ENCODE data around the gene PDHB. TPM values are rescaled to one million over a fixed set of nuclear protein-coding genes. Genes with fewer than 3 reads are reported as not detected.

Gene PDHB
- 10 to 100 TPM; 56.4 to 57.8 TPM for total RNA-seq

DNA sequence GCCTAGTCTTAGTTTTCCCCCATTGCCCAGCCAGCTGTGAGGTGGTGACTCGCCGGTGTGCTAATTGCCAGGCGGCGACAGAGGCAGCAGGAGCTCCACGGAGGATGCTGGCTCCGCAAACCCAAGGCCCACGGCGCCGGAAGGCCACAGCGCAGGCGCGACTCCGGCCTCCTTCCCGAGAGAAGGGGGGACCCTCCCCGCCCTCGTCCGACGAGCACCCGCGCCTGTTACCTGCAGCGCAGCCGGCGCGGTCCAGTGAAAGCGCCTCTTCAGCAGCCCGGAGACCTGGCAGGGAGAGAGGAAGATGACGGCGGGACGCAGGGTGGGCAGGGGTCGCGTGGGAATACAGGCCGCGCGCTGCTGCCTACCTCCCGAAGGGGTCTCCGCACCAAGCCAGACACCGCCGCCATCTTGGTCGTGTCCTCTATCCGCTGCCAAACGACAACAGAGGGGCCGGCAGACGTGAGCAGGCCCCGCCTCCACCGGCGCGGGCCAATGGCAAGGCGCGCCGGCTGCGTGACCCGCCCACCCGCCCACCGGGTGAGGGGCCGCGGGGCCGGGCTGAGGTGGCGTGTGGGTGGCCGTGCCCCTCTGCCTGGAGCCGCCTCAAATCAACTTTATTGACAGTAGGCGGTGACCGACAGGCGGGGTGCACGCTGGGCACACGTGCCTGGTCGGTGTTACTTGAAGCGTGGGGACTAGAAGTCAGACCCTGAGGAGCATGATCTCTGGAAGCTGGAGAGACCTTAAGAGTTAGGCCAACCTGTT, at the start of gene PDHB:
PDHB (minus strand) TSS at position 433 of the 768 bp plus-strand sequence; CDS start at position 410, 23 bp downstream.

Other genes with a start within 250 kb of the PDHB start
- gene DNASE1L3, start 222.9 kb downstream of the PDHB start, total RNA-seq, result not detected
- 1 to 10 TPM; 3.6 to 4.0 TPM for gene ABHD6, start 196.0 kb downstream of the PDHB start, total RNA-seq
- 10 to 100 TPM; 12.3 to 12.5 TPM for gene RPP14, start 127.6 kb downstream of the PDHB start, total RNA-seq
- gene HTD2, start 127.3 kb downstream of the PDHB start, total RNA-seq, result 1 to 10 TPM; 5.7 to 6.1 TPM
- 10 to 100 TPM; 22.2 to 25.2 TPM for gene PXK, start 100.9 kb downstream of the PDHB start, total RNA-seq
- gene KCTD6, start 58.3 kb upstream of the PDHB start, total RNA-seq, result 1 to 10 TPM; 8.2 to 9.2 TPM
- gene ACOX2, start 103.4 kb upstream of the PDHB start, total RNA-seq, result not detected
- gene FAM107A, start 143.6 kb upstream of the PDHB start, total RNA-seq, result not detected
- gene FAM3D, start 232.9 kb upstream of the PDHB start, total RNA-seq, result not detected

All from activated naive CD4-positive, alpha-beta T cell treated with anti-CD3 and anti-CD28 coated beads, Interleukin-2, amount 10 ng/mL, durations not matched to agents 5 hours and 36 hours (primary cell).